Peyer's patch (tissue), 4 donors: Measurements from ENCODE around the gene ZFP62. TPM values are rescaled to one million over a fixed set of nuclear protein-coding genes. Genes with fewer than 3 reads are reported as not detected.

Experiments
- DNase-seq, 3 donors: peaks; one replicate each; pipeline ENCODE4 v3.0.0-alpha.2; 2017 to 2019
- H3K27ac ChIP-seq, 4 donors: fragments of 200-600 bp; sonication (generic); one replicate each; pipeline ENCODE4 v1.5.1; 2016 to 2019
- H3K27me3 ChIP-seq, 2 donors: fragments of 200-600 bp; sonication (generic); one replicate each; pipeline ENCODE4 v1.5.1; 2019
- H3K36me3 ChIP-seq, 3 donors: fragments of 200-600 bp; sonication (generic); one replicate each; pipeline ENCODE4 v1.5.1; 2016 to 2019
- H3K4me1 ChIP-seq, 4 donors: fragments of 200-600 bp; sonication (generic); one replicate each; pipeline ENCODE4 v1.5.1; 2016 to 2019
- H3K4me3 ChIP-seq, 4 donors: fragments of 200-600 bp; sonication (generic); 1 replicate in 3 of 4; 2 replicates in 1 of 4; pipeline ENCODE4 v1.5.1; 2016 to 2019; ENCODE audit warnings: mild to moderate bottlenecking in 1 of 4
- H3K9me3 ChIP-seq, 4 donors: fragments of 200-600 bp; sonication (generic); one replicate each; pipeline ENCODE4 v1.5.1; 2016 to 2019; ENCODE audit warnings: mild to moderate bottlenecking in 1 of 4
- CTCF ChIP-seq, 6 experiments: fragments of 450-650 bp in 4 of 6; fragments of 200-600 bp in 2 of 6; sonication (generic) in 1 of 6; IDR thresholded peaks; one replicate each; pipeline ENCODE4 v1.5.1; 2017 to 2019; ENCODE audit warnings: antibody characterized with exemption in 6 of 6, mild to moderate bottlenecking in 3 of 6, moderate library complexity in 1 of 6
- POLR2A ChIP-seq, 2 donors: fragments of 450-650 bp; IDR thresholded peaks; one replicate each; pipeline ENCODE4 v1.5.1; 2017; ENCODE audit warnings: antibody characterized with exemption in 2 of 2, mild to moderate bottlenecking in 2 of 2, moderate library complexity in 2 of 2
- total RNA-seq, 4 donors: library from RNA; depleted of rRNA; stranded (reverse); fragments of >200 nt; gene quantifications; one replicate each; pipeline ENCODE4 v1.1.0, GENCODE V29; 2016

The ZFP62 gene
- total RNA-seq, 4 donors from 2014 or later = 22.4 to 45.8 (median 36.4) TPM

- H3K4me1 ChIP-seq = peaks cover 4 to 44% (median 29%) of the 10 kb centered on the region in 4 donors
- H3K9me3 ChIP-seq = no peaks in the 10 kb centered on the region
- H3K4me3 ChIP-seq = peak overlapping the region; percentile 60 to 85 (median 70)
- no peaks in the 10 kb centered on the region for H3K36me3 ChIP-seq
- peak in 2 of 3 donors; percentile 43 to 67 for DNase-seq
- H3K27me3 ChIP-seq = no peaks in the 10 kb centered on the region
- TF ChIP-seq CTCF (IDR thresholded peaks at IDR 0.05) = no peak
- no peak for TF ChIP-seq POLR2A (IDR thresholded peaks at IDR 0.05)
- peak overlapping the region; percentile 92 to 99 (median 99) for H3K27ac ChIP-seq
Measured at GRCh38 chr5:180810959-180811622, 50.0 kb downstream of the ZFP62 start.

GRCh38 chr5:180810210-180810958, 50.7 kb downstream of the ZFP62 start:
- H3K27me3 ChIP-seq = no peaks in the 10 kb centered on the region
- TF ChIP-seq CTCF (IDR thresholded peaks at IDR 0.05) = no peak
- TF ChIP-seq POLR2A (IDR thresholded peaks at IDR 0.05) = peak; percentile 49 to 69
- H3K4me3 ChIP-seq = peak overlapping the region; percentile 60 to 85 (median 70)
- peak; percentile 95 to 99 (median 99) for DNase-seq
- H3K4me1 ChIP-seq = peaks cover 4 to 51% (median 36%) of the 10 kb centered on the region in 4 donors
- H3K9me3 ChIP-seq = no peaks in the 10 kb centered on the region
- H3K27ac ChIP-seq = peak overlapping the region; percentile 92 to 99 (median 99)
- H3K36me3 ChIP-seq = no peaks in the 10 kb centered on the region

GRCh38 chr5:180809403-180810209, 51.5 kb downstream of the ZFP62 start:
- H3K4me1 ChIP-seq = peaks cover 4 to 58% (median 41%) of the 10 kb centered on the region in 4 donors
- H3K27me3 ChIP-seq = no peaks in the 10 kb centered on the region
- H3K36me3 ChIP-seq = no peaks in the 10 kb centered on the region
- no peaks in the 10 kb centered on the region for H3K9me3 ChIP-seq
- H3K27ac ChIP-seq = peak overlapping the region; percentile 92 to 99 (median 99)
- H3K4me3 ChIP-seq = peak overlapping the region; percentile 60 to 85 (median 70)
- peak in 2 of 3 donors; percentile 93 to 95 for DNase-seq
- TF ChIP-seq CTCF (IDR thresholded peaks at IDR 0.05) = no peak
- no peak for TF ChIP-seq POLR2A (IDR thresholded peaks at IDR 0.05)

- H3K27me3 ChIP-seq = no peaks in the 10 kb centered on the region
- peak overlapping the region; percentile 92 to 99 (median 99) for H3K27ac ChIP-seq
- peak in 1 of 3 donors; percentile 48 for DNase-seq
- TF ChIP-seq POLR2A (IDR thresholded peaks at IDR 0.05) (no peak), CTCF (IDR thresholded peaks at IDR 0.05) (no peak)
- H3K4me1 ChIP-seq = peaks cover 4 to 67% (median 49%) of the 10 kb centered on the region in 4 donors
- H3K9me3 ChIP-seq = no peaks in the 10 kb centered on the region
- no peaks in the 10 kb centered on the region for H3K36me3 ChIP-seq
- peak overlapping the region; percentile 4 to 85 (median 44) for H3K4me3 ChIP-seq
Measured at GRCh38 chr5:180808461-180809000, 52.5 kb downstream of the ZFP62 start.
